CD4-positive, alpha-beta T cell treated with Interleukin-17A for 4 hours (primary cell): ENCODE measurements around the gene SLA2.
"Not testable (repeated sequence)": the region's sequence is repeated elsewhere in the genome, so short reads cannot be mapped to it uniquely, and the experiment has no call there.

Experiments used
- DNase-seq: peaks from one replicate; pipeline ENCODE4 v3.0.0-alpha.2; 2020; ENCODE audit warnings: mixed read lengths

Gene SLA2, protein sequence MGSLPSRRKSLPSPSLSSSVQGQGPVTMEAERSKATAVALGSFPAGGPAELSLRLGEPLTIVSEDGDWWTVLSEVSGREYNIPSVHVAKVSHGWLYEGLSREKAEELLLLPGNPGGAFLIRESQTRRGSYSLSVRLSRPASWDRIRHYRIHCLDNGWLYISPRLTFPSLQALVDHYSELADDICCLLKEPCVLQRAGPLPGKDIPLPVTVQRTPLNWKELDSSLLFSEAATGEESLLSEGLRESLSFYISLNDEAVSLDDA

GRCh38 chr20:36645998-36646397 is at the start of gene SLA2:
Gene SLA2, minus strand, starts transcription at chr20:36646196. Its CDS starts 4,861 bp downstream, at chr20:36641335.
- peak; percentile 78 for DNase-seq

- DNase-seq: not testable (repeated sequence)
Measured at GRCh38 chr20:36695467-36695866, 49.5 kb upstream of the SLA2 start.

DNA sequence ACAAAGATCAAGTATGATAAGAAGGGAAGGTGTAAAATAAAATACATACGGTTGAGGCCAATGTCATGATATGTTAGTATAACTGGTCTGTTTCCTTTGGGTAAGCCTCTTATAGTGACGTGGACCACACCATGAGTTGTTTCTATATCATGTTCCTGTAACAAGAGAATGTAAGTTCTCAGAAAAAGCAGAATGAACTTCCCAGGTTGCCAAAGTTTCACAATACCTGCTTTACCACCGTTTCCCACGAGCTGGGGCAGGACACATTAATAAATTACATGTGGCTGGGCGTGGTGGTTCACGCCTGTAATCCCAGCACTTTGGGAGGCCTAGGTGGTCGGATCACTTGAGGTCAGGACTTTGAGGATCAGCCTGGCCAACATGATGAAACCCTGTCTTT is 42.6 kb upstream of the SLA2 start:
- no peak for DNase-seq

DNA sequence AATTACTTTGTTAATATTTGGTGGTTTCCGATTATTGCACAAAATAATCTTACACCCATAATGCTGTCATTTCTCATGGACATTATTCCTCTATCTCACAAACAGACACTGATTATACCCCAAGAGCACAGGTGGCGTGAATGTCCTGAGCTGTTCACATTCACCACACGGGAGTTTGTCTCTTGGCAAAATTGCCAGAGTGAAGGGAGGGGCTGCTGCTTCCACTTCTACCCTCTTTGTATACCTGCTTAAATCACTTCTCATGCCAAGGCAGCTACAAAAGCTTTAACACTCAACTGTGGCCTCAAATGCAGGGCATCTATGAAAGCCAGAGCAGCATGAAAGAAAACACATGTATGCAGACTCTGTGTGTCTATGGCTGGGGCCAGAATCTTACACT is 41.9 kb upstream of the SLA2 start:
- DNase-seq: no peak

- DNase-seq: no peak
Measured at GRCh38 chr20:36686944-36687343, 40.9 kb upstream of the SLA2 start.

GRCh38 chr20:36686504-36686903 is 40.5 kb upstream of the SLA2 start:
- DNase-seq: no peak

DNA sequence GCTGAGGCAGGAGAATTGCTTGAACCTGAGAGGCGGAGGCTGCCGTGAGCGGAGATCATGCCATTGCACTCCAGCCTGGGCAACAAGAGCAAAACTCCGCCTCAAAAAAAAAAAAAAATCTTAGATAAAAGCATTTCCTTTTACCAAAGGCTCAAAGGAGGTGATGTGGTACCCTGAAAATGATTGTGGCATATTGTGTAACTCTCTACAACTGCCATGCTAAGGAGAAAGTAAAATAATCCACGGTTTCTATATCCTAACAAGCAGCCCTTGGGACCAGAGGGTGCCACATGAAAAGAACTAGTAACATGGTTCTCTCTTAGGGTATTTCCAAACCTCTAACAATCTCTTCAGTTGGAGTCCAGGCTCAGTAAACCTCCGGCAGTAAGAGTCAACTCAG is 38.8 kb upstream of the SLA2 start:
- DNase-seq: no peak

GRCh38 chr20:36682311-36682710 is 36.3 kb upstream of the SLA2 start:
- DNase-seq: no peak

- no peak for DNase-seq
Measured at GRCh38 chr20:36677422-36677771, 31.4 kb upstream of the SLA2 start.

DNA sequence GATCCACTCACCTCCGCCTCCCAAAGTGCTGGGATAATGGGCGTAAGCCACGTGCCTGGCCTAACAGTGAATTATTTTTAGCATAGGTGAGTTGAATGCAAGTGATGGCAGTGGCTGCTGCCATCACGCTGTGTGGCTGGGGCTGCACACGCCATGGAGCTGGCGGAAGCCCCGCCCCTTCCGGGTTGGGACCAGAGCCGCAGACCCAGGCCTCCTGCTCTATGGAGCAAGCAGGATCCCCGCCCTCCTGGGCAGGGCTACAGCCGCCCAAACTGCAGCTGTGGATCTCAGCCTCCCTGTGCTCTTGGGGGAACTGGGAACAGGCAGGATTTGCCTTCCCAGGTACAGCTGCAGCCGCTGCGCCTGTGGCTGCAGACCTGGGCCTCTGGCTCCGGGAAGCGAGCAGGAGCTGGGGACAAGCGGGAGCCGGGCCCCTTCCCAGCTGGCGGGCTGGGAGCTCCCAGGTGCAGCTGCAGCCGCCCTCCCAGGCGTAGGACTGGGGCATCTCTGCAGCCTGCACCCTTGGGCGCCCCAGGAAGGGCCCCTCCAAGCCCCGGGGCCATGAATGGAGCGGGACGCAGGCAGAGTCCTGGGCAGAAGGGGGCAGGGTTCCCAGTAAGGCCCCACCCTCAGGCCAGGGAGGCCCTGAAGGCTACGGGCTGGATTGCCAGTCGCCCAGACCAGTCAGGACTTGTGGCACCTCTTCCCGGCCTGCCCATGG is 30.9 kb upstream of the SLA2 start:
- DNase-seq: no peak

GRCh38 chr20:36675545-36675944 is 29.5 kb upstream of the SLA2 start:
- not testable (repeated sequence) for DNase-seq

DNA sequence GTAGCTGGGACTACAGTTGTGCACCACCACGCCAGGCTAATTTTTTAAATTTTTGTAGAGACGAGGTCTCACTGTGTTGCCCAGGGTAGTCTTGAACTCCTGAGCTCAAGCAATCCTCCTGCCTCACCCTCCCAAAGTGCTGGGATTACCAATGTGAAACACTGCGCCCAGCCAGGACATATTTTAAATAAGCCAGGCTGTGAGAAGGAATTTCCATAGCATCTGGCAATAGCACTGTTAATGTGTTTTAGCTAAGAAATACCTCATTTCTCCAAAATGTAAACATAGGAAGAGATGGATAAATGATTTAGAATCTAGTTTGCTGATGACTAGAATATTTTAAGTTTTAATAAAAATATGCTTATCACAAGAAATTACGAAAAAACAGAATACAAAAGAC is 27.0 kb upstream of the SLA2 start:
- DNase-seq: no peak

GRCh38 chr20:36670665-36671357 is 24.8 kb upstream of the SLA2 start:
- no peak for DNase-seq

- no peak for DNase-seq
Measured at GRCh38 chr20:36666181-36666740, 20.3 kb upstream of the SLA2 start.

GRCh38 chr20:36663031-36663430 is 17.0 kb upstream of the SLA2 start:
- DNase-seq: no peak

DNA sequence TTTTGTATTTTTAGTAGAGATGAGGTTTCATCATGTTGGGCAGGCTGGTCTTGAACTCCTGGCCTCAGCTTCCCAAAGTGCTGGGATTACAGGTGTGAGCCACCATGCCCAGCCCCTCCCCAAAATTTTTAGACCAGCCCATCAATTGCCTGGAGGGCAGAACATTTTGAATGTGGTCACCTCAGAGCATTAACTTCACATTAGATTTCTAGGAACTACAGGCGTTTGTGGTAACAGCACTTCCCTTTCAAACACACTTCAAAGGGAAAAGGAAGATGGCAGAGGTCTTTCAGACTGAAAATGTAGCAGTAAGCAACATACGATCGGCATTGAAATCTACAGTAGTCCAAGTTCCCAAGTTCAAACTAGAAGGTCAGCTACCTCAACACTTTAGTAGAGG is 12.3 kb upstream of the SLA2 start:
- no peak for DNase-seq

DNA sequence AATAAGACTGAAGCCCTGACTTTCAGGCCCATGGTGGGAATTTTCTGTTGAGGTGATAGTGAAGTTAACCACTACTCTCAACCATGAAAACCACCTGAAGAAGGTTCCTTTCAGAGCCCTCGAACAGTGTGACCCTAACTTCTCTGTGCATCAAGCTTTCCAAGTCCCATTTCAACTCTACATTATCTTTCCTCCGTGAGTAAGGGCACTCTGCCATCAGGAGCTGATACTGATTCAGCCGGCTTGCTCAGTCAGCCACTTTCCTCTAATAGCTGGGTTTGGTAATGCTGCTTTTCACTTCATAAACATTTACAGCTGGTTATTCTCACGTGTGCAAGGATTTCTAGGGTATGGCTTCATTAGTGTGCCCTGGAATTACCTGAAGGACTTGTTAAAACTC is 10.7 kb upstream of the SLA2 start:
- DNase-seq: no peak

DNA sequence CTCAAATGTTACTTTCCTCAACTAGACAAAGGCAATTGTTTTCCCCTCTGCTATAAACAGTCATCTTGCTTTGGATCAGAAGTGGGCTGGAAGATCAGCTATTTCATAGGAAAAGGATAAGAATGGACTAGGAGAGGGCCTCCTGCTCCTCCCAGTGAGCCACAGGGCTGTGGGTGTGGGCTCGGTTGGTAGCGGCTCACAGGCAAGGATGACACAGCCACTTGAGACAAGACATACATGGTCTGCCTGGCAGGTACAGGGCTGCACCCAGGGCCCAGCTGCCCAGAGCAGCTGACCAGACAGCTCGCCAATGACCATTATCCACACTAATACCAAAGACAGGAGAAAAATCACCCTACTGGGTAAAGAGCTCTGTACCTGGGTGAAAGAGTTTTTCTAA is 9.0 kb upstream of the SLA2 start:
- DNase-seq: no peak

GRCh38 chr20:36654506-36654905 is 8.5 kb upstream of the SLA2 start:
- no peak for DNase-seq

- DNase-seq: no peak
Measured at GRCh38 chr20:36653456-36653855, 7.5 kb upstream of the SLA2 start.

- no peak for DNase-seq
Measured at GRCh38 chr20:36647196-36648121, 1.5 kb upstream of the SLA2 start.

GRCh38 chr20:36646678-36647077 is 682 bp upstream of the SLA2 start:
- DNase-seq: no peak

DNA sequence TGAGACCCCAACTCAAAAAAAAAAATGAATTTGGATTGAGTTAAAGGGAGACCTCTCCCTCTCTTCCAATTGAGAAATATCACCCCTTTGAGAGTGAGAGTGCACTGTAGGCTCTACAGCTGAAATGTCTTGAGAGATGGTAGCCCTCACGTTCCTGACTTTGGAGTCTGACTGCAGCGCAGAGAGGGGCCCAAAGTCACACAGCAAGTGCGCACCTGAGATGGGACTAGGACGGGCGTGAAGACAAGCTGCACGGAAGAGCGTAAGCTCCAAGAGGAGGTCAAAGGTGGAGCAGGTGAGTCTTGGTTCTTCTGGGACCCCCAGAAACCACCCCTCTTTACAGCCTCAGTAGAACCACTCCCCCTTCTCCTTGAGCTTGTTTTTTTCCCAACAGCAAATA is 643 bp downstream of the SLA2 start:
- peak; percentile 30 for DNase-seq
